Brain microvascular endothelial cell (primary cell): ENCODE results near the gene ALKAL2.
A peak's percentile ranks its signal among the peaks of the same experiment; 100 is the strongest.

Experiments
- DNase-seq: peaks from one replicate; pipeline ENCODE4 v3.0.0-alpha.2; 2020
- H3K27ac ChIP-seq: fragments of 250-450 bp; sonication (Bioruptor Pico); 2 replicates; pipeline ENCODE4 v1.5.1; 2020; ENCODE audit warnings: mild to moderate bottlenecking, moderate library complexity
- H3K27me3 ChIP-seq: fragments of 250-450 bp; sonication (Bioruptor Pico); replicated peaks from 2 replicates; pipeline ENCODE4 v1.5.1; 2020; ENCODE audit warnings: mild to moderate bottlenecking
- H3K36me3 ChIP-seq: fragments of 250-450 bp; sonication (Bioruptor Pico); replicated peaks from 2 replicates; pipeline ENCODE4 v1.5.1; 2020; ENCODE audit warnings: mild to moderate bottlenecking
- H3K4me3 ChIP-seq: 2 replicates; pipeline ENCODE4 v1.5.1; 2011; ENCODE audit warnings: low read depth, mild to moderate bottlenecking, control low read depth, low read length, moderate library complexity
- CTCF ChIP-seq: IDR thresholded peaks from 2 replicates; pipeline ENCODE4 v1.5.1; 2011; ENCODE audit warnings: low read depth, mild to moderate bottlenecking, moderate library complexity, low read length, control low read depth, inconsistent platforms; ENCODE audit errors: missing control alignments
- in situ Hi-C: cut with HindIII; loops from 2 replicates; pipeline ENCODE4 v1.10.0; 2017; ENCODE audit warnings: low sequenced_read_pairs, low pct_ligation_motif_present

The ALKAL2 gene

DNA sequence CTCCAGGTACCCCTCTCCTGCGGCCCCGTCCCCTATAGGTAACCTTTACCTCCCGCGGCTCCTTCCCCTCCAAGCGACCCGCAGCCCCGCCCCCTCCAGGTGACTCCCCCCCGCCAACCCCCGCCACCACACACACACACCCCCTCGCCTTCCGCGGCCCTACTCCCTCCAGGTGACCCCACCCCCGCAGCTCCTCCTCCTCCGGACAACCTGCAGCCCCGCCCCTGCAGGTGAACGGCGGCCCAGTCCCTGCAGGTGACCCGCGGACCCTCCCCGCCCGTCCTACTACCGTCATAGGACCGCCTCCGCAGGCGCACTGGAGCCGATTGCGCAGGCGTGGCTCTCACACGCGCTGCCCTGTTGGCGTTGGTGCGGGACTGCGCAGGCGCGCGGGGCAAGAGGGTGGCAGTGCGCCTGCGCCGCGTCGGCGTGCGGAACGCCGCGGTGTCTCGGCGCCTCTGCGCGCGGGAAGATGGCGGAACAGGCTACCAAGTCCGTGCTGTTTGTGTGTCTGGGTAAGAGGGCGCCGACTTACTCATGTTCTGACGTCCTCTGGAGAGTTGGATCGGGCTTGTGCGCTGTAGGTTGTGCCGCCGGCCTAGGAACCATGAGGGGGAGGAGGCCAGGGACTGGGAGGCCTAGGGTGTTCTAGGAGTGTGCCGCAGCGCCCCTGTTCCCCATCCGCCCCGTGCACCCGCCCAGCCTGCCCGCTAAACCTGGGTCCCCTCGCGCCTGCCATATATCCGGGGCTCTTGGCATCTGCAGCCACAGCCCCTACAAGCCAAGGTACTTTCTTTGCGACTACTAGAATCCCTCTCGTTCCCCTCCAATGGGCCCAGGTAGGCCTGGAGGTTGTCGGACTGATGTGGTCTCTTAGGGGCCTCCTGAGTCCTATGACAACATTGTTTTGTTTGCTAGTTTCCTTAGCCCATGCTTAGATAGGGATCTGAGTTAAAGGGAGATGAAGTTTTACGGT lies 23.1 kb downstream of the ALKAL2 start, which contains the start of gene ACP1:
Gene ACP1 (plus strand): TSS at position 455 of the 976 bp plus-strand sequence. CDS start 18 bp downstream, at position 473.
- in situ Hi-C loops = no loop called here
- DNase-seq = peak; percentile 84
- TF ChIP-seq CTCF = no peak
- Histone ChIP-seq H3K27ac (peak within 1 kb of the TSS; percentile 77), H3K36me3 (no peaks in the 10 kb centered on the region), H3K4me3 (peak within 1 kb of the TSS; percentile 94), H3K27me3 (no peaks in the 10 kb centered on the region)

DNA sequence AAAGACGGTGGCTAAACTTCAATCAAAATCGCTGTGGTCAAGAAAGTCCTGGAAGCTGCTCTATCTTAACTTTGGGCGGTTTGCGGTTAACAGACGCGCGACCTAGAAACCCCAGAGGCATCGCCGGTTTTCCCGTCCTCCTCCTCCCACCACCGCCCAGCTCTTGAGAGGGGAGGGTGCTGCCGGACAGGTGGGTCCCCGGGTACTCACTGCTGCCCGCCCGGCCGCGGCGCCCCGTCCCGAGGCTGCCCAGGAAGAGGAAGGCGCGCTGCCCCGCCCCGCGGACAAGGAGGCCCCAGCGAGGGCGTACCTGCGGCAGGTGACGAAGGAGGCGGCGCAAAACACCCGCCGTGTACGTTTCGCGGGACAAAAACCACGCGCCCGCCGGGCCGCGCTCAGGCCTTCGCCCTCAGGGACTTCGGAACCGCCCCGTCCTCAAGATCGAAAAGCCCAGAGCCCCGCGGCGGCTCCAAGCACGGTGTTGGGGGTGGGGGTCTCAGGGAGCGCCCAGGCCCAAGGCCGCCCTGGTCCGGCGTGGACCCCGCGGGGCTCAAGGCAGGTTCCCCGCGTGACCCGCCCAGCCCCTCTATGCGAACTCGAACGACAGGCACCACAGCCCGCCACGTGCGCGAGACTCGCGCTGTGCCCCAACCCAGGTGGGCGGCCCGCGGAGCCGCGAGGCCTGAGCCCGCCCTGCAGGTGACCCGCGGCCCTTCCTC lies 24.0 kb downstream of the ALKAL2 start, which contains the start of gene SH3YL1:
Gene SH3YL1 (minus strand): TSS at position 259 of the 719 bp plus-strand sequence. CDS start 48 bp downstream, at position 211.
- in situ Hi-C loops = no loop called here
- DNase-seq = no peak
- no peaks in the 10 kb centered on the region for H3K36me3 ChIP-seq
- peak within 1 kb of the TSS; percentile 94 for H3K4me3 ChIP-seq
- TF ChIP-seq CTCF = no peak
- peak within 1 kb of the TSS; percentile 77 for H3K27ac ChIP-seq
- H3K27me3 ChIP-seq = no peaks in the 10 kb centered on the region

- peak overlapping the region; percentile 94 for H3K4me3 ChIP-seq
- DNase-seq = no peak
- no peak overlapping the region for H3K27ac ChIP-seq
- H3K36me3 ChIP-seq = no peaks in the 10 kb centered on the region
- TF ChIP-seq CTCF = no peak
- no peaks in the 10 kb centered on the region for H3K27me3 ChIP-seq
- in situ Hi-C loops = no loop called here
Measured at GRCh38 chr2:263022-263738, 24.7 kb downstream of the ALKAL2 start.

- in situ Hi-C loops = no loop called here
- Histone ChIP-seq H3K36me3 (no peaks in the 10 kb centered on the region), H3K27ac (no peak overlapping the region), H3K27me3 (no peaks in the 10 kb centered on the region), H3K4me3 (no peak overlapping the region)
- no peak for DNase-seq
- TF ChIP-seq CTCF = no peak
Measured at GRCh38 chr2:262117-262516, 25.8 kb downstream of the ALKAL2 start.

- H3K4me3 ChIP-seq = no peak overlapping the region
- no peaks in the 10 kb centered on the region for H3K36me3 ChIP-seq
- no peaks in the 10 kb centered on the region for H3K27me3 ChIP-seq
- in situ Hi-C loops = no loop called here
- no peak overlapping the region for H3K27ac ChIP-seq
- no peak for TF ChIP-seq CTCF
- DNase-seq = no peak
Measured at GRCh38 chr2:260507-261161, 27.3 kb downstream of the ALKAL2 start.
